AG08396 (cell line): ENCODE results near the gene TMUB1.

Experiments used
- DNase-seq: peaks from one replicate; pipeline ENCODE4 v3.0.0; 2012; ENCODE audit warnings: low spot score, mixed read lengths

TMUB1 gene

GRCh38 chr7:151068069-151068773, 15.1 kb downstream of the TMUB1 start:
- no peak for DNase-seq

GRCh38 chr7:151066273-151066974, 16.9 kb downstream of the TMUB1 start:
- no peak for DNase-seq

GRCh38 chr7:151065516-151065915, 17.8 kb downstream of the TMUB1 start:
- DNase-seq = no peak

GRCh38 chr7:151064993-151065392, 18.3 kb downstream of the TMUB1 start:
- DNase-seq = no peak

GRCh38 chr7:151064454-151064853, 18.8 kb downstream of the TMUB1 start:
- DNase-seq = no peak

- peak; percentile 67 for DNase-seq
Measured at GRCh38 chr7:151063212-151063561, 20.1 kb downstream of the TMUB1 start.

GRCh38 chr7:151062399-151063211, 20.7 kb downstream of the TMUB1 start:
- DNase-seq = peak; percentile 84

- DNase-seq = no peak
Measured at GRCh38 chr7:151062111-151062398, 21.2 kb downstream of the TMUB1 start.

GRCh38 chr7:151061213-151062110, 21.8 kb downstream of the TMUB1 start:
- no peak for DNase-seq

- DNase-seq = peak; percentile 51
Measured at GRCh38 chr7:151060416-151061212, 22.7 kb downstream of the TMUB1 start.

- no peak for DNase-seq
Measured at GRCh38 chr7:151060113-151060415, 23.2 kb downstream of the TMUB1 start.

- DNase-seq = peak; percentile 94
Measured at GRCh38 chr7:151059367-151060112, 23.8 kb downstream of the TMUB1 start, which contains the start of gene SLC4A2. TSS of gene SLC4A2 (plus strand) at chr7:151059589. CDS start at chr7:151061988, 2,399 bp downstream.

GRCh38 chr7:151058781-151059366, 24.4 kb downstream of the TMUB1 start:
- no peak for DNase-seq

- DNase-seq = peak; percentile 99
Measured at GRCh38 chr7:151057989-151058780, 25.1 kb downstream of the TMUB1 start.

- peak; percentile 62 for DNase-seq
Measured at GRCh38 chr7:151057506-151057988, 25.7 kb downstream of the TMUB1 start, which contains the start of gene CDK5. TSS of gene CDK5 (minus strand) at chr7:151057897. CDS start at chr7:151057848, 49 bp downstream.

- DNase-seq = no peak
Measured at GRCh38 chr7:151056666-151057505, 26.4 kb downstream of the TMUB1 start.

- DNase-seq = no peak
Measured at GRCh38 chr7:151056283-151056665, 27.0 kb downstream of the TMUB1 start.

- DNase-seq = no peak
Measured at GRCh38 chr7:151053751-151054150, 29.5 kb downstream of the TMUB1 start.
